ENCODE measurements around the gene GRPEL1.

Gene GRPEL1

DNA sequence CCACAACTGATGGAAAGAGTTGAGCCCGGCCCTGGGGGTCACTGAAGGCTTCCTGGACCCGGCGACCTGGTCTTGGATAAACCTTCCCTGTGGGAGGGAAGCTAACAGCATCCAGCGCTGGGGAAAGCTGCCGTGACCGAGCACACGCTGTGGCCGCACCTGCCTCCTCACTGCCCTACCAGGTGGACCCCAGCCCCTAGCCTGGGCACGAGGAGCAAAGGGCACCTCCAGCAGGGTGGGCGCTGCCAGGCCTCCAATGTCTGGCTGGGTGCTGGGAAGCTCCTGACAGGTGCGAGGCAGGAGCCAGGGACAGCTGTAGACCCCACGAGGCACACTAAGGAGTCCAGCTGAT, 16.7 kb downstream of the GRPEL1 start:
- H2BK5ac ChIP-seq (ENCODE audit: low read length), result no peak overlapping the region
- no peak overlapping the region for H2BK15ac ChIP-seq (replicated peaks; ENCODE audit: low read depth)
- no peak overlapping the region for H3K4me2 ChIP-seq (ENCODE audit: low read length)
- H3K23ac ChIP-seq (ENCODE audit: low read length), result no peak overlapping the region
- no peak overlapping the region for H3K18ac ChIP-seq (ENCODE audit: low read length)
- no CpG with 5 or more reads among the region's 12 CpGs for WGBS (ENCODE audit: extremely low coverage, insufficient coverage, low lambda C conversion rate)
- no peak overlapping the region for H3K9ac ChIP-seq (ENCODE audit: low read length)
- H3K56ac ChIP-seq (ENCODE audit: low read length), result no peak overlapping the region
- no peak overlapping the region for H3K4me3 ChIP-seq (ENCODE audit: low read length)
- no peak overlapping the region for H2BK120ac ChIP-seq (ENCODE audit: low read depth, low read length)
- no peaks in the 10 kb centered on the region for H3K27me3 ChIP-seq (ENCODE audit: insufficient read depth, low read length, poor library complexity)
- DNase-seq, result no peak
- H3K36me3 ChIP-seq (ENCODE audit: control insufficient read depth, insufficient read depth, low read length), result peaks cover 1% of the 10 kb centered on the region
- no peaks in the 10 kb centered on the region for H3K4me1 ChIP-seq (ENCODE audit: control insufficient read depth, low read depth, low read length)
- H3K79me1 ChIP-seq (ENCODE audit: low read length), result peaks cover 26% of the 10 kb centered on the region
- H4K8ac ChIP-seq (ENCODE audit: low read depth, low read length), result no peak overlapping the region
- no peak overlapping the region for H4K5ac ChIP-seq (ENCODE audit: low read length)
- no peak overlapping the region for H3K4ac ChIP-seq (ENCODE audit: low read depth, low read length)
- no peak overlapping the region for H3K27ac ChIP-seq (ENCODE audit: low read depth, low read length)
- no peak overlapping the region for H2AK5ac ChIP-seq (ENCODE audit: low read length)
- H3K79me2 ChIP-seq (ENCODE audit: control insufficient read depth, insufficient read depth, low read length), result peaks cover 15% of the 10 kb centered on the region

DNA sequence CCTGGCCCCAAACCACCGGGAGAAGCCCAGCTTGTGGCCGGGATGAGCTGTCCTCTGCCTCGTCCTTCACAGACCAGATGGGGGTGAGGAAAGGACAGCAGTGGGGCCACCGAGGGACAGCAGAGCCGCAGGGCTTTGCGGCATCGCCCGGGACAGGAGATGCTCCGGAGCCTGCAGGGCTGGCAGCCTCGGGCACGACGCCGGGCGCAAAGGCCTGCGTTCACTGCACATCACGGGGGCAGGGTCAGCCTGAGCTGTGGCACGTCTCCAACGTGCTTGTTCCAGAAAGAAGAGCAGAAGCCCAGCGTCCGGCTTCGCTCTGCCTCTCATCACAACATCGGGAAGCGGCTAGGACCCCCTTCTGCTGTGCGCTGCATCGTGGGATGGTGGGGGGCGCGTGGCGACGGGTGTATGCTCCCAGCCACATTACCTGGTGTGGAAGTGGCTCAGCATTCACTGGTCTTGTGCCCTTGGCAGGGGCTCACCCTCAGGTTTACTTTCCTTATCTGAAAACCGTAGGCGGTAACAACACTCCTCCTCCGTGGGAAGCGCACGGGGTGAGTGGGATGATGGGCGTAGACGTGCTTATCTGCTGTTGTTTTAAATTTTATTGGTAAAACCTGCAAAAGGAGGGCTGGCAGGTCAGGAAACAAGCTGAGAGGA, 17.3 kb downstream of the GRPEL1 start:
- WGBS (ENCODE audit: extremely low coverage, insufficient coverage, low lambda C conversion rate), result no CpG with 5 or more reads among the region's 36 CpGs
- H3K4me2 ChIP-seq (ENCODE audit: low read length), result no peak overlapping the region
- no peak overlapping the region for H2BK5ac ChIP-seq (ENCODE audit: low read length)

DNA sequence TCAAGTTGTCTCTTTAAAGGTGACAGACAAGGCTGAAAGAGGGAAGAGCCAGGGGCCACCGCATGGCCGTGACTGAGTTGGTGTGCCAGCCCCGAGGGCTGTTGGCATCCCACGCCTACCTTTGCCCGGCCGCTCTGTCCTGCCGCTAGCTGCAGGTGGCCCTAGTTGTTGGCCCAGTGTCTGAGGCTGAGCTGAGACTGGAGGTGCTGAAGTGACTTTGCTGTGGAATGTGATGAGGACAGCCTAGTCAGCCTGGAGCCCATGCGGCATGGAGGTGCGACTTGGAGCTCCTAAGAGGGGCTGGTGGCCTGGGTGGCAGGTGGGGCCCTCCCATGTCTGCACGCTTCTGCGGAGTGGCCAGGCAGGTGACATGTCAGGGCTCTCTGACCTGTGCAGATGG, 18.1 kb downstream of the GRPEL1 start:
- no peak overlapping the region for H3K9ac ChIP-seq (ENCODE audit: low read length)
- no CpG with 5 or more reads among the region's 11 CpGs for WGBS (ENCODE audit: extremely low coverage, insufficient coverage, low lambda C conversion rate)
- H3K18ac ChIP-seq (ENCODE audit: low read length), result no peak overlapping the region
- H3K4me1 ChIP-seq (ENCODE audit: control insufficient read depth, low read depth, low read length), result no peaks in the 10 kb centered on the region
- peaks cover 37% of the 10 kb centered on the region for H3K79me1 ChIP-seq (ENCODE audit: low read length)
- H3K4me3 ChIP-seq (ENCODE audit: low read length), result no peak overlapping the region
- peaks cover 1% of the 10 kb centered on the region for H3K36me3 ChIP-seq (ENCODE audit: control insufficient read depth, insufficient read depth, low read length)
- DNase-seq, result peak; percentile 22
- H3K79me2 ChIP-seq (ENCODE audit: control insufficient read depth, insufficient read depth, low read length), result peaks cover 26% of the 10 kb centered on the region
- H4K8ac ChIP-seq (ENCODE audit: low read depth, low read length), result no peak overlapping the region
- H3K56ac ChIP-seq (ENCODE audit: low read length), result no peak overlapping the region
- H3K4me2 ChIP-seq (ENCODE audit: low read length), result no peak overlapping the region
- no peak overlapping the region for H2AK5ac ChIP-seq (ENCODE audit: low read length)
- no peak overlapping the region for H3K27ac ChIP-seq (ENCODE audit: low read depth, low read length)
- H3K23ac ChIP-seq (ENCODE audit: low read length), result no peak overlapping the region
- no peak overlapping the region for H2BK5ac ChIP-seq (ENCODE audit: low read length)
- H3K4ac ChIP-seq (ENCODE audit: low read depth, low read length), result no peak overlapping the region
- H2BK15ac ChIP-seq (replicated peaks; ENCODE audit: low read depth), result no peak overlapping the region
- no peaks in the 10 kb centered on the region for H3K27me3 ChIP-seq (ENCODE audit: insufficient read depth, low read length, poor library complexity)
- no peak overlapping the region for H4K5ac ChIP-seq (ENCODE audit: low read length)
- H2BK120ac ChIP-seq (ENCODE audit: low read depth, low read length), result no peak overlapping the region

More for the DNA sequence above, 17.3 kb downstream of the GRPEL1 start:
- no peaks in the 10 kb centered on the region for H3K27me3 ChIP-seq (ENCODE audit: insufficient read depth, low read length, poor library complexity)
- H4K8ac ChIP-seq (ENCODE audit: low read depth, low read length), result no peak overlapping the region
- no peaks in the 10 kb centered on the region for H3K4me1 ChIP-seq (ENCODE audit: control insufficient read depth, low read depth, low read length)
- H3K4me3 ChIP-seq (ENCODE audit: low read length), result no peak overlapping the region
- no peak overlapping the region for H3K56ac ChIP-seq (ENCODE audit: low read length)
- H2BK120ac ChIP-seq (ENCODE audit: low read depth, low read length), result no peak overlapping the region
- no peak overlapping the region for H3K23ac ChIP-seq (ENCODE audit: low read length)
- H3K79me2 ChIP-seq (ENCODE audit: control insufficient read depth, insufficient read depth, low read length), result peaks cover 19% of the 10 kb centered on the region
- peaks cover 1% of the 10 kb centered on the region for H3K36me3 ChIP-seq (ENCODE audit: control insufficient read depth, insufficient read depth, low read length)
- H2BK15ac ChIP-seq (replicated peaks; ENCODE audit: low read depth), result no peak overlapping the region
- H4K5ac ChIP-seq (ENCODE audit: low read length), result no peak overlapping the region
- no peak overlapping the region for H2AK5ac ChIP-seq (ENCODE audit: low read length)
- DNase-seq, result no peak
- peaks cover 29% of the 10 kb centered on the region for H3K79me1 ChIP-seq (ENCODE audit: low read length)
- H3K4ac ChIP-seq (ENCODE audit: low read depth, low read length), result no peak overlapping the region
- no peak overlapping the region for H3K18ac ChIP-seq (ENCODE audit: low read length)
- H3K9ac ChIP-seq (ENCODE audit: low read length), result no peak overlapping the region
- no peak overlapping the region for H3K27ac ChIP-seq (ENCODE audit: low read depth, low read length)

DNA sequence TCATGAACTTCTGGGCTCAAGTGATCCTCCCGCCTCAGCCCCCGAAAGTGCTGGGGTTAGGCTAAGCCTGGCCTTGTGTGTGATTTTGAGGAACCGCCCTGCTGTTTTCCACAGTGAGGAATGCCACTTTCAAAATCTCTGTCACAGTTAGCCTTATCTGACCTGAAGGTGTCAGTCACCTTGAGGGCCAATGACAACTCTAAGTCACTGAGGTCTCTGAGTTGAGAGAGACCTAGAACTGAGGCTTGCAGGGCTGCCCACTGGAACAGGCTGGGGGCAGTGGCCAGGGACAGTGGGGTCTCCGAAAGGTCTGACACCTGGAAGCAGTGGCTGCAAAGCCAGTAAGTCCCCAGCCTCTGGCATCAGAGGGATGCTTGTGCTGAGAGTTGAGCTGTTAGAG, 18.6 kb downstream of the GRPEL1 start:
- no peak for DNase-seq
- Histone ChIP-seq H3K79me1 (ENCODE audit: low read length) (peaks cover 40% of the 10 kb centered on the region), H3K27ac (ENCODE audit: low read depth, low read length) (no peak overlapping the region), H2AK5ac (ENCODE audit: low read length) (no peak overlapping the region), H3K56ac (ENCODE audit: low read length) (no peak overlapping the region), H2BK5ac (ENCODE audit: low read length) (no peak overlapping the region), H3K4ac (ENCODE audit: low read depth, low read length) (no peak overlapping the region), H3K36me3 (ENCODE audit: control insufficient read depth, insufficient read depth, low read length) (peaks cover under 1% of the 10 kb centered on the region), H4K8ac (ENCODE audit: low read depth, low read length) (no peak overlapping the region), H3K4me2 (ENCODE audit: low read length) (no peak overlapping the region), H3K23ac (ENCODE audit: low read length) (no peak overlapping the region), H3K4me3 (ENCODE audit: low read length) (no peak overlapping the region), H2BK15ac (replicated peaks; ENCODE audit: low read depth) (no peak overlapping the region), H3K18ac (ENCODE audit: low read length) (no peak overlapping the region), H3K9ac (ENCODE audit: low read length) (no peak overlapping the region), H2BK120ac (ENCODE audit: low read depth, low read length) (no peak overlapping the region), H3K27me3 (ENCODE audit: insufficient read depth, low read length, poor library complexity) (no peaks in the 10 kb centered on the region), H4K5ac (ENCODE audit: low read length) (no peak overlapping the region), H3K4me1 (ENCODE audit: control insufficient read depth, low read depth, low read length) (peaks cover under 1% of the 10 kb centered on the region), H3K79me2 (ENCODE audit: control insufficient read depth, insufficient read depth, low read length) (peaks cover 28% of the 10 kb centered on the region)
- WGBS (ENCODE audit: extremely low coverage, insufficient coverage, low lambda C conversion rate), result no CpG with 5 or more reads among the region's 4 CpGs

DNA sequence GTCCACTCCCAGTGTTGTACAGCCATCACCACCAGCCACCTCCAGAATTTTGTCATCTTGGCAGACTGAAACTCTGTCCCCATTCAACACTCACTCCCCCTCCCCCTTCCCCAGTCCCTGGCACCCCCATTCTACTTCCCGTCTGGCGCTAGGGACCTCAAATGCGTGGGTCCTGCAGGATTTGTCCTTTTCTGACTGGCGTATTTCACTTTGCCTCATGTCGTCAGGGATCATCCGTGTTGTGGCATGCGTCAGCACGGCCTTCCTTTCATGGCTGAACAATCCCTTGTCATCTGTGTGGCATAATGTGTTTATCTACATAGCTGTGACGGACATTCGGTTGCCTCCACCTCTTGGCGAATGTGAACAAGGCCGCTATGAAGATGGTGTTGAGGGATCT, 19.2 kb downstream of the GRPEL1 start:
- WGBS (ENCODE audit: extremely low coverage, insufficient coverage, low lambda C conversion rate), result no CpG with 5 or more reads among the region's 12 CpGs
- Histone ChIP-seq H2AK5ac (ENCODE audit: low read length) (no peak overlapping the region), H2BK5ac (ENCODE audit: low read length) (no peak overlapping the region), H3K79me2 (ENCODE audit: control insufficient read depth, insufficient read depth, low read length) (peaks cover 32% of the 10 kb centered on the region), H3K23ac (ENCODE audit: low read length) (no peak overlapping the region), H2BK15ac (replicated peaks; ENCODE audit: low read depth) (no peak overlapping the region), H4K8ac (ENCODE audit: low read depth, low read length) (no peak overlapping the region), H3K4me2 (ENCODE audit: low read length) (no peak overlapping the region), H3K4ac (ENCODE audit: low read depth, low read length) (no peak overlapping the region), H2BK120ac (ENCODE audit: low read depth, low read length) (no peak overlapping the region), H4K5ac (ENCODE audit: low read length) (no peak overlapping the region), H3K27ac (ENCODE audit: low read depth, low read length) (no peak overlapping the region), H3K18ac (ENCODE audit: low read length) (no peak overlapping the region), H3K4me3 (ENCODE audit: low read length) (no peak overlapping the region), H3K9ac (ENCODE audit: low read length) (no peak overlapping the region), H3K36me3 (ENCODE audit: control insufficient read depth, insufficient read depth, low read length) (no peaks in the 10 kb centered on the region), H3K4me1 (ENCODE audit: control insufficient read depth, low read depth, low read length) (peaks cover 2% of the 10 kb centered on the region), H3K79me1 (ENCODE audit: low read length) (peaks cover 44% of the 10 kb centered on the region), H3K56ac (ENCODE audit: low read length) (no peak overlapping the region), H3K27me3 (ENCODE audit: insufficient read depth, low read length, poor library complexity) (no peaks in the 10 kb centered on the region)
- DNase-seq, result no peak

DNA sequence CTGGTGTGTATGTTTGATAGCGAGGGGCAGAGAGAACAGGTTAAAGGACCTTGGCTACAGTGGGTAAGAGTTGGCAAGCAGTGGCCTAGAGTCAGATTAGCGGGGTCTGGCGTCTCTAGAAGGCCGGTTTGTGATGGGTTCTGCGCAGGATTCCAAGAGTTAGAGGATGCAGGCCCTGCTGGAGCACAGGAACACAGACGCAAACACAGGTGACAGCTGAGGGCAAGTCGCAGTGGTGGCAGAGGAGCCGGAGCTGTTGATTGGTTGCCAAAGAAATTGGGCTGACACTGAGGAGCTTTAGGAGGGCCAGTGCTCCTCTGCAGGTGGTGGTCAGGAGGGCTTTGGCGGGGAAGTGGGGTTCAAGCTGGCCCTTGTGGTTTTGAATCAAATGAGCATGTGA, 20.9 kb downstream of the GRPEL1 start:
- WGBS (ENCODE audit: extremely low coverage, insufficient coverage, low lambda C conversion rate), result no CpG with 5 or more reads among the region's 9 CpGs
- Histone ChIP-seq H3K9ac (ENCODE audit: low read length) (no peak overlapping the region), H2BK5ac (ENCODE audit: low read length) (no peak overlapping the region), H3K4me1 (ENCODE audit: control insufficient read depth, low read depth, low read length) (peaks cover 2% of the 10 kb centered on the region), H3K79me1 (ENCODE audit: low read length) (peaks cover 44% of the 10 kb centered on the region), H3K27ac (ENCODE audit: low read depth, low read length) (no peak overlapping the region), H3K79me2 (ENCODE audit: control insufficient read depth, insufficient read depth, low read length) (peaks cover 32% of the 10 kb centered on the region), H2AK5ac (ENCODE audit: low read length) (no peak overlapping the region), H3K27me3 (ENCODE audit: insufficient read depth, low read length, poor library complexity) (no peaks in the 10 kb centered on the region), H3K23ac (ENCODE audit: low read length) (no peak overlapping the region), H3K4me2 (ENCODE audit: low read length) (no peak overlapping the region), H2BK120ac (ENCODE audit: low read depth, low read length) (no peak overlapping the region), H4K5ac (ENCODE audit: low read length) (no peak overlapping the region), H2BK15ac (replicated peaks; ENCODE audit: low read depth) (no peak overlapping the region), H3K4ac (ENCODE audit: low read depth, low read length) (no peak overlapping the region), H4K8ac (ENCODE audit: low read depth, low read length) (no peak overlapping the region), H3K4me3 (ENCODE audit: low read length) (no peak overlapping the region), H3K18ac (ENCODE audit: low read length) (no peak overlapping the region), H3K36me3 (ENCODE audit: control insufficient read depth, insufficient read depth, low read length) (no peaks in the 10 kb centered on the region), H3K56ac (ENCODE audit: low read length) (no peak overlapping the region)
- DNase-seq, result no peak
